Measurements from ENCODE around the gene PYGO2. TPM values are rescaled to one million over a fixed set of nuclear protein-coding genes. Genes with fewer than 3 reads are reported as not detected.

PYGO2 gene
- total RNA-seq, 1 donor: 18.5 TPM

GRCh38 chr1:154945160-154945961 is 16.2 kb downstream of the PYGO2 start:
- no peak overlapping the region for H2AFZ ChIP-seq (ENCODE audit: low read length)
- no peaks in the 10 kb centered on the region for H3K79me2 ChIP-seq (ENCODE audit: insufficient read depth, low read length)
- H3K4me1 ChIP-seq (ENCODE audit: insufficient read depth, low read length): no peaks in the 10 kb centered on the region
- H4K20me1 ChIP-seq (ENCODE audit: insufficient read depth, low read length): no peaks in the 10 kb centered on the region
- H3K9me3 ChIP-seq (ENCODE audit: low read depth, low read length): no peaks in the 10 kb centered on the region
- H3K27me3 ChIP-seq (ENCODE audit: insufficient read depth, low read length): no peaks in the 10 kb centered on the region
- no peak overlapping the region for H3K4me3 ChIP-seq (ENCODE audit: insufficient read depth, low read length)
- peak; percentile 50 for DNase-seq (ENCODE audit: insufficient read length, low spot score, missing footprints)
- no peak overlapping the region for H3K27ac ChIP-seq (ENCODE audit: low read depth, low read length)
- TF ChIP-seq CTCF (IDR thresholded peaks at IDR 0.05; ENCODE audit: extremely low read depth, low read depth, low read length): no peak
- no peaks in the 10 kb centered on the region for H3K36me3 ChIP-seq (ENCODE audit: insufficient read depth, low read length)
- H3K4me2 ChIP-seq (ENCODE audit: insufficient read depth, low read length): no peak overlapping the region

- H3K4me2 ChIP-seq (ENCODE audit: insufficient read depth, low read length): no peak overlapping the region
- H4K20me1 ChIP-seq (ENCODE audit: insufficient read depth, low read length): no peaks in the 10 kb centered on the region
- H3K27ac ChIP-seq (ENCODE audit: low read depth, low read length): no peak overlapping the region
- DNase-seq (ENCODE audit: insufficient read length, low spot score, missing footprints): peak; percentile 31
- no peak for TF ChIP-seq CTCF (IDR thresholded peaks at IDR 0.05; ENCODE audit: extremely low read depth, low read depth, low read length)
- H3K36me3 ChIP-seq (ENCODE audit: insufficient read depth, low read length): no peaks in the 10 kb centered on the region
- no peaks in the 10 kb centered on the region for H3K4me1 ChIP-seq (ENCODE audit: insufficient read depth, low read length)
- H3K27me3 ChIP-seq (ENCODE audit: insufficient read depth, low read length): no peaks in the 10 kb centered on the region
- no peaks in the 10 kb centered on the region for H3K9me3 ChIP-seq (ENCODE audit: low read depth, low read length)
- no peak overlapping the region for H3K4me3 ChIP-seq (ENCODE audit: insufficient read depth, low read length)
- H2AFZ ChIP-seq (ENCODE audit: low read length): no peak overlapping the region
- no peaks in the 10 kb centered on the region for H3K79me2 ChIP-seq (ENCODE audit: insufficient read depth, low read length)
Observed at GRCh38 chr1:154944401-154945159, 17.0 kb downstream of the PYGO2 start.

GRCh38 chr1:154943649-154944400 is 17.8 kb downstream of the PYGO2 start:
- H3K4me1 ChIP-seq (ENCODE audit: insufficient read depth, low read length): no peaks in the 10 kb centered on the region
- DNase-seq (ENCODE audit: insufficient read length, low spot score, missing footprints): peak; percentile 93
- peak; percentile 79 for TF ChIP-seq CTCF (IDR thresholded peaks at IDR 0.05; ENCODE audit: extremely low read depth, low read depth, low read length)

More at GRCh38 chr1:154943649-154944400, 17.8 kb downstream of the PYGO2 start:
- H3K9me3 ChIP-seq (ENCODE audit: low read depth, low read length): no peaks in the 10 kb centered on the region
- no peaks in the 10 kb centered on the region for H3K27me3 ChIP-seq (ENCODE audit: insufficient read depth, low read length)
- no peaks in the 10 kb centered on the region for H3K79me2 ChIP-seq (ENCODE audit: insufficient read depth, low read length)
- no peak overlapping the region for H3K27ac ChIP-seq (ENCODE audit: low read depth, low read length)
- no peak overlapping the region for H2AFZ ChIP-seq (ENCODE audit: low read length)
- no peak overlapping the region for H3K4me3 ChIP-seq (ENCODE audit: insufficient read depth, low read length)
- H3K4me2 ChIP-seq (ENCODE audit: insufficient read depth, low read length): no peak overlapping the region
- H4K20me1 ChIP-seq (ENCODE audit: insufficient read depth, low read length): no peaks in the 10 kb centered on the region
- no peaks in the 10 kb centered on the region for H3K36me3 ChIP-seq (ENCODE audit: insufficient read depth, low read length)
